Spleen (tissue), 11 donors: ENCODE measurements around the gene MTSS2. TPM values are rescaled to one million over a fixed set of nuclear protein-coding genes. Genes with fewer than 3 reads are reported as not detected.

ENCODE experiments used
- DNase-seq: peaks from one replicate; pipeline ENCODE4 v3.0.0-alpha.2; 2020
- H3K27ac ChIP-seq, 8 donors: fragments of 200-600 bp; sonication (generic) in 7 of 8; 1 replicate in 4 of 8; 2 replicates in 4 of 8; pipeline versions ENCODE4 v1.5.0 to v1.8.0; 2016 to 2021; ENCODE audit warnings: inconsistent platforms in 4 of 8, mild to moderate bottlenecking in 4 of 8, moderate library complexity in 1 of 8
- H3K27me3 ChIP-seq, 7 donors: fragments of 200-600 bp; sonication (generic) in 6 of 7; replicated peaks in 1 of 7; 1 replicate in 4 of 7; 2 replicates in 3 of 7; pipeline versions ENCODE4 v1.5.0 to v1.8.0; 2016 to 2021; ENCODE audit warnings: inconsistent platforms in 3 of 7, mild to moderate bottlenecking in 1 of 7
- H3K36me3 ChIP-seq, 6 donors: fragments of 200-600 bp; sonication (generic) in 5 of 6; 1 replicate in 4 of 6; 2 replicates in 2 of 6; pipeline versions ENCODE4 v1.5.0 to v1.8.0; 2016 to 2021; ENCODE audit warnings: inconsistent platforms in 2 of 6
- H3K4me1 ChIP-seq, 6 donors: fragments of 200-600 bp; sonication (generic) in 5 of 6; 1 replicate in 3 of 6; 2 replicates in 3 of 6; pipeline versions ENCODE4 v1.5.0 to v1.8.0; 2016 to 2021; ENCODE audit warnings: inconsistent platforms in 3 of 6
- H3K4me3 ChIP-seq, 8 donors: fragments of 200-600 bp; sonication (generic) in 7 of 8; 1 replicate in 4 of 8; 2 replicates in 4 of 8; pipeline versions ENCODE4 v1.5.0 to v1.8.0; 2016 to 2021; ENCODE audit warnings: inconsistent platforms in 4 of 8, mild to moderate bottlenecking in 4 of 8, moderate library complexity in 2 of 8
- H3K9me3 ChIP-seq, 8 donors: fragments of 200-600 bp; sonication (generic) in 7 of 8; 1 replicate in 4 of 8; 2 replicates in 4 of 8; pipeline versions ENCODE4 v1.5.0 to v1.8.0; 2016 to 2021; ENCODE audit warnings: inconsistent platforms in 4 of 8
- POLR2A ChIP-seq, 3 donors: fragments of 450-650 bp; IDR thresholded peaks; one replicate each; pipeline ENCODE4 v1.5.1; 2017; ENCODE audit warnings: antibody characterized with exemption in 3 of 3, mild to moderate bottlenecking in 1 of 3
- POLR2AphosphoS5 ChIP-seq, 3 donors: sonication (generic); formaldehyde crosslinking; IDR thresholded peaks; one replicate each; pipeline ENCODE4 v1.5.1; 2017; ENCODE audit warnings: antibody characterized with exemption in 3 of 3
- WGBS, 5 donors: extraction: QIAGEN DNeasy Blood & Tissue Kit in 3 of 5; methylation state at CpG; one replicate each; pipeline versions ENCODE4 v1.1.5 to v1.1.7; 2013 to 2018; 5-methylcytosine and 5-hydroxymethylcytosine counted together
- intact Hi-C: fragments of 100-400 bp; cut with DNase I; formaldehyde crosslinking; loops from one replicate; pipeline ENCODE4 v1.15.0; 2023; ENCODE audit warnings: low total_unique reads
- polyA plus RNA-seq, 3 donors: library from polyadenylated mRNA; stranded (reverse); fragments of 200-250 nt; gene quantifications; one replicate each; pipeline ENCODE4 v1.2.1, GENCODE V29; 2013
- total RNA-seq, 7 donors: library from RNA; depleted of rRNA in 3 of 7; stranded (reverse); fragments of >200 nt in 3 of 7; fragmentation: NEBNext Ultra II Directional in 4 of 7; extraction: Animal tissue kit (Norgen Biotek cat#: 25700) in 4 of 7; gene quantifications; one replicate each; pipeline versions ENCODE4 v1.1.0 to v1.2.1, GENCODE V29; 2016 to 2021
- TF ChIP-seq, protein P1 (sequence below), 11 experiments: fragments of 200-600 bp in 7 of 11; fragments of 450-650 bp in 4 of 11; sonication (generic) in 4 of 11; IDR thresholded peaks in 8 of 11; conservative IDR thresholded peaks in 3 of 11; 1 replicate in 7 of 11; 2 replicates in 4 of 11; pipeline versions ENCODE4 v1.4.0 to v1.8.0; 2016 to 2021; ENCODE audit warnings: antibody characterized with exemption in 11 of 11, inconsistent platforms in 4 of 11, mild to moderate bottlenecking in 1 of 11
- donor health status: healthy with polysubstance abuse.
- donor health status: DM: no; HTN: no; CAD: no; lungs with moderate emphysema.
- donor health status: DM: no; HTN: no; CAD: no.
- donor health status: Bipolar disorder and iron deficiency.
- donor health status: healthy.
- donor health status: DM: no; HTN: no; CAD: no.
- donor health status: DM: yes; HTN: yes; CAD: no.

Gene MTSS2
- total and polyA plus RNA-seq, 10 donors: 9.0 to 116 (median 94.1) TPM

DNA sequence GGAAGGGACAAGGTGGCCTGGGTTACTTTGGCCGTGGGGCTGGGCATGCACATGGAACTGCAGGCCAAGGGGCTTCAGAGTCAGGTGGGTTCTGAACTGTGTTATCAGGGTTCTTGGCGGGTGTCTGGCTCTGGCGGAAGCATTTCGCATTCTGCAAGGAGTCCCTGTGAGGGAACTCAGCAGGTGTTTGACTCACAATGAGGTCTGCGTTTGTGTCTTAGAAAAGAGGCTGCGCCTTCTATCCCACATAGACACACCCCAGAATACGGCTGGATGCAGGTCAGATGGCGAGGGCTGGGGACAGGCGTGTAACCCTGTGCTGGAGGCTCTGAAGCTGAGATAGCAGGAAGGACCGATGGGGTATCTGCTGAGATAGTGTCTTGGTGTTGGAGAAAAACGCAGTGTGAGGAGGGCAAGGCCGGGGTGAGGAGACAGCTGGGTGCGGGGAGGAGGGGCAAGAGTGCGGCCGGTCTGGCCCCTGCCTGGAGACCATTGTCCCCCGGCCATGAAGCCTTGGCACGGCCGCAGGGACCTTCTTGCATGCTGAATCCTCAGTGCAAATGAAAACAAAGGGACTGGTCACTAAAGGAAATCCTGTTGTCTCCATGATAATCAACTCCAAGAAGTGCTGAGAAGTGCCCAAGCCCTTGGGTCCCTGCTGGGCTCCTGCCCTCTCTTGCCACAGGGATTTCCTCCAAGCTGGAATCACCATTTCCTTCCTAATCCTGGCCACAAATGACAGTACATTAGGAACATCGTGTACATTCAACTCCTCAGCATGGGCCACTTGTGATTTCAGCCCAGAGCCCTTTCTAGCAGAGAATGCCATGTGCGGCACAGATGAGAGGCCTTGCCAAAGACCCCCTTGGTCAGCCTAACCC lies 22.8 kb upstream of the MTSS2 start:
- Histone ChIP-seq H3K36me3 (peaks cover 0 to 91% (median 4%) of the 10 kb centered on the region in 6 donors), H3K27me3 (no peaks in the 10 kb centered on the region), H3K4me1 (peaks cover 21 to 99% (median 78%) of the 10 kb centered on the region in 6 donors), H3K4me3 (no peak overlapping the region), H3K27ac (peak overlapping the region; percentile 53 to 87 (median 70)), H3K9me3 (no peaks in the 10 kb centered on the region)
- no peak for DNase-seq
- intact Hi-C loops: no loop called here
- 68 to 83% (median 75%) methylated on average over 18 to 20 of the region's 20 CpGs for WGBS, 5 donors
- TF ChIP-seq, protein P1, sequence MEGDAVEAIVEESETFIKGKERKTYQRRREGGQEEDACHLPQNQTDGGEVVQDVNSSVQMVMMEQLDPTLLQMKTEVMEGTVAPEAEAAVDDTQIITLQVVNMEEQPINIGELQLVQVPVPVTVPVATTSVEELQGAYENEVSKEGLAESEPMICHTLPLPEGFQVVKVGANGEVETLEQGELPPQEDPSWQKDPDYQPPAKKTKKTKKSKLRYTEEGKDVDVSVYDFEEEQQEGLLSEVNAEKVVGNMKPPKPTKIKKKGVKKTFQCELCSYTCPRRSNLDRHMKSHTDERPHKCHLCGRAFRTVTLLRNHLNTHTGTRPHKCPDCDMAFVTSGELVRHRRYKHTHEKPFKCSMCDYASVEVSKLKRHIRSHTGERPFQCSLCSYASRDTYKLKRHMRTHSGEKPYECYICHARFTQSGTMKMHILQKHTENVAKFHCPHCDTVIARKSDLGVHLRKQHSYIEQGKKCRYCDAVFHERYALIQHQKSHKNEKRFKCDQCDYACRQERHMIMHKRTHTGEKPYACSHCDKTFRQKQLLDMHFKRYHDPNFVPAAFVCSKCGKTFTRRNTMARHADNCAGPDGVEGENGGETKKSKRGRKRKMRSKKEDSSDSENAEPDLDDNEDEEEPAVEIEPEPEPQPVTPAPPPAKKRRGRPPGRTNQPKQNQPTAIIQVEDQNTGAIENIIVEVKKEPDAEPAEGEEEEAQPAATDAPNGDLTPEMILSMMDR (IDR thresholded peaks at IDR 0.05 in 8 of 11, conservative IDR thresholded peaks at IDR 0.05 in 3 of 11): no peak
- TF ChIP-seq POLR2AphosphoS5 (IDR thresholded peaks at IDR 0.05): peak; percentile 48 to 60 (median 50)

DNA sequence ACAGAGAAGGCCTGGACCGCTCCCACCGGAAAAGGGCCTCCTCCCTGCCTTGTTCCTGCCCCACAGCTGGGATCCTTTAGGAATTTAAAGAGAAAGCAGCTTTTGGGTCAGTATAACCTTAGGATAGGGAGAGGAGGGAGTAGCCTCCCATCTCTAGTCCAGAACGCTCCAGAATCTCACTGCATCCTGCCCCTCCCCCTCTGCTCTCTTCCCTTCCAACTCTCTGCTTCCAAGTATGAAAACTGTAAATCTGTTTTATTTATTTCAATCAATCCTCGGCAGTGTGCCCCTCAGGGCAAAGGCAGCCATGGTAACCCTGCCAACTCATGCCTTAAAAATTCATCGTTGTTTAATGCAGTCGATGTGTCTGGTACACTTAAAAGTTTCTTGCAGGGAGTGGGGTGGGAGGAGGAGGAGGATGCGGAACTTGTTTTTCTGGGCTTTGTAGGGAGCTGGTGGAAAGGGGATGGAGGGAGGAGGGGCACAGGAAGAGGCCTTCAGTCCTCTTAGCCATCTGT lies 21.2 kb upstream of the MTSS2 start:
- Histone ChIP-seq H3K9me3 (no peaks in the 10 kb centered on the region), H3K4me1 (peaks cover 23 to 100% (median 86%) of the 10 kb centered on the region in 6 donors), H3K27ac (peak overlapping the region in 7 of 8 donors; percentile 54 to 87 (median 73)), H3K27me3 (no peaks in the 10 kb centered on the region), H3K36me3 (peaks cover 0 to 84% (median 4%) of the 10 kb centered on the region in 6 donors), H3K4me3 (no peak overlapping the region)
- DNase-seq: no peak
- intact Hi-C loops: no loop called here
- WGBS, 5 donors: 61 to 83% (median 66%) methylated on average over 7 of the region's 7 CpGs
- TF ChIP-seq POLR2AphosphoS5 (IDR thresholded peaks at IDR 0.05): peak in 1 of 3 donors; percentile 56
- no peak for TF ChIP-seq POLR2A (IDR thresholded peaks at IDR 0.05)

DNA sequence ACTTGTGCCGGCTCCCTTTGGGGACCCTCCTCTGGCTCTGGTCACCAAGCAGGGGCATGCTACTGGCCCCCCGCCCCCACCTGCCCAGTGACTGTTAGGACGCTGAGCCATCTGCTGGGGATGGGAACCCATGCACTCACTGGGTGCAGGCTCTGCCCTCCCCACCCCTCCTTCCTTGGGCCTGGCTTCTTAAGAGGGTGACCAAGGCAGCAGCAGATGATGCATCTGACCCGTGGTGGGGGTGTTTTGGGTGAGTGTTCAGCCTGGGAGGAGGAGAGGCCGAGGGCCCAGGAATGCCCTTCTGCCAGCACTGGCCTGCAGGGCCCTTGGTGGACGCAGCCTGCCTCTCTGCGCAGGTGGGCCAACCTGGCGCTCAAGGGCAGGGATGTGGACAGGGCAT lies 19.2 kb upstream of the MTSS2 start:
- Histone ChIP-seq H3K27ac (peak overlapping the region in 7 of 8 donors; percentile 45 to 87 (median 73)), H3K36me3 (peaks cover 0 to 75% (median 3%) of the 10 kb centered on the region in 6 donors), H3K9me3 (no peaks in the 10 kb centered on the region), H3K4me3 (no peak overlapping the region), H3K27me3 (no peaks in the 10 kb centered on the region), H3K4me1 (peaks cover 24 to 98% (median 81%) of the 10 kb centered on the region in 6 donors)
- DNase-seq: no peak
- intact Hi-C loops: no loop called here
- TF ChIP-seq POLR2AphosphoS5 (IDR thresholded peaks at IDR 0.05) (peak in 1 of 3 donors; percentile 7), POLR2A (IDR thresholded peaks at IDR 0.05) (no peak)
- WGBS, 5 donors: 86 to 98% (median 91%) methylated on average over 7 to 8 of the region's 8 CpGs

DNA sequence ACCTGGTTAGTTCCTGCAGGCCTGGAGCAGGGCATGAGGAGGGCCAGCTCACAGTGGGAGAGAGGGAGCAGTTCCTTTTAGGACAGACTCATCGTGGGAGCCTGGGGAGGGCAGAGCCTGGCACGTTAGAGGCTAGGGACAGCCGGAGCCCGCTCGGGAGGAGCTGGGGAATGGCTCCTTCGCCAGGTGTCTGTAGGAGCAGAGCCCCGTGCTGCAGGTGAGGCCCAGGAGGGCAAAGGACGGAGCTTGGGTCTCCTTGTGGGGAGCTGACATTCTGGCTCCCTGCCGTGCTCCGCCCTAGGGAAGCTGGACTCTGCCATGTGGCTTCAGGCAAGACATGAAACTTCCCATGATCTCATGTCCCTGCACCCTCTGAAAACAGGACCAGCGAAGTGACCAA lies 18.7 kb upstream of the MTSS2 start:
- peaks cover 22 to 99% (median 79%) of the 10 kb centered on the region in 6 donors for H3K4me1 ChIP-seq
- intact Hi-C loops: no loop called here
- no peak for TF ChIP-seq POLR2A (IDR thresholded peaks at IDR 0.05)
- TF ChIP-seq POLR2AphosphoS5 (IDR thresholded peaks at IDR 0.05): peak in 1 of 3 donors; percentile 15

DNA sequence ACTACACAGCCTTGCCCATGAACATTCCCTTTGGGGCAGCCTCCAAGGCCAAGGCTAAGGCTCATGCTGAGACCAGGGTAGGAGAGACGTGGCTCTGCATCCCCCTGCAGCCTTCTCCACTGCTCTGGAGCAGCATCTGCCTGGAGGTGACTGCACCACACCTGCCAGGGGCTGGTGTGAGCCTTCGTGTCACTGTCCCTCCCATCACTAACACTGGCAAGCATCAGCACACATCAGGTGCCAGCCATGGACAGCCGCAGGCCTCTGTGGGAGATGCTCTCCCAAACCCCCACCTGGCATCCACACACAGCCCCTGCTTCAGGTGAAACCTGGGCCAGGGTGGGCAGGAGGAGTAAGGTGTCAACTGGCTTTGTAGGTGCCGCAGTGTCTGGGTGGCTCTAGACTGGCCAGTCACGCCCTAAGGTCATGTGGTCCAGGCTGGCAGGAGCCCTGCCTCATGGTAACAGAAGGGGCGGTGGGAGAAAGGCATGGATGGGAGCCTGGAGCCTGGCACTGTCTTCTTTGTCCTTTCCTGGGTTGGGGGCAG lies 18.1 kb upstream of the MTSS2 start:
- H3K9me3 ChIP-seq: no peaks in the 10 kb centered on the region
- H3K4me1 ChIP-seq: peaks cover 22 to 99% (median 75%) of the 10 kb centered on the region in 6 donors
- H3K36me3 ChIP-seq: peaks cover 0 to 75% (median 5%) of the 10 kb centered on the region in 6 donors
- intact Hi-C loops: no loop called here
- WGBS, 5 donors: 79 to 93% (median 90%) methylated on average over 5 to 6 of the region's 6 CpGs
- peak overlapping the region in 7 of 8 donors; percentile 45 to 87 (median 73) for H3K27ac ChIP-seq
- H3K4me3 ChIP-seq: no peak overlapping the region
- H3K27me3 ChIP-seq: no peaks in the 10 kb centered on the region
- no peak for DNase-seq
- TF ChIP-seq POLR2A (IDR thresholded peaks at IDR 0.05) (no peak), POLR2AphosphoS5 (IDR thresholded peaks at IDR 0.05) (no peak)
- TF ChIP-seq, protein P1 (IDR thresholded peaks at IDR 0.05 in 8 of 11, conservative IDR thresholded peaks at IDR 0.05 in 3 of 11): no peak

More for the DNA sequence above, 18.7 kb upstream of the MTSS2 start:
- no peak overlapping the region for H3K4me3 ChIP-seq
- no peaks in the 10 kb centered on the region for H3K9me3 ChIP-seq
- 76 to 90% (median 83%) methylated on average over 11 of the region's 11 CpGs for WGBS, 5 donors
- peak overlapping the region in 7 of 8 donors; percentile 45 to 87 (median 73) for H3K27ac ChIP-seq
- peaks cover 0 to 75% (median 4%) of the 10 kb centered on the region in 6 donors for H3K36me3 ChIP-seq
- no peaks in the 10 kb centered on the region for H3K27me3 ChIP-seq
- DNase-seq: no peak
